ENCODE data around the gene LYSMD4.
A peak's percentile ranks its signal among the peaks of the same experiment; 100 is the strongest.
"Not testable (repeated sequence)": the region's sequence is repeated elsewhere in the genome, so short reads cannot be mapped to it uniquely, and the experiment has no call there.

LYSMD4 gene

DNA sequence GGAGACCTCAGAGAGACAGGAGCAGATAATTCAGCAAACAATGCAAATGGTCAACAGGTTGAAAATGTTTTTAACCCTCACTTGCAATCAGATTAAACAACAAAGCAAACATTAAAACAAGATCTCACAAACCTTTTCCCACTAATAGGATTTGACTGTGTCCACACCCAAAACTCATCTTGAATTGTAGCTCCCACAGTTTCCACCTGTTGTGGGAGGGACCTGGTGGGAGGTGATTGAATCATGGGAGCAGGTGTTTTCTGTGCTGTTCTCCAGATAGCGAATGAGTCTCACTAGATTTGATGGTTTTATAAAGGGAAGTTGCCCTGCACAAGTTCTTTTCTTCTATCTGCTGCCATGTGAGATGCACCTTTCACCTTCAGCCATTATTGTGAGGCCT is 1.3 kb upstream of the LYSMD4 start:
- Histone ChIP-seq H3K4me1 (ENCODE audit: insufficient read depth, low read length, severe bottlenecking) (peaks cover 12% of the 10 kb centered on the region), H2AFZ (ENCODE audit: low read length) (no peak overlapping the region)

GRCh38 chr15:99734040-99734291 is 729 bp upstream of the LYSMD4 start:
- peak overlapping the region; percentile 71 for H3K4me3 ChIP-seq (ENCODE audit: low read depth, low read length, poor library complexity, severe bottlenecking)
- not testable (repeated sequence) for H3K27ac ChIP-seq (ENCODE audit: low read depth, low read length, poor library complexity, severe bottlenecking); H3K9me2 ChIP-seq (ENCODE audit: low read depth, low read length); H4K20me1 ChIP-seq (ENCODE audit: insufficient read depth, low read length); H3K79me2 ChIP-seq (ENCODE audit: insufficient read depth, low read length); H3F3A ChIP-seq (ENCODE audit: insufficient read depth, low read length); H3K9me3 ChIP-seq (ENCODE audit: low read length); H3K36me3 ChIP-seq (ENCODE audit: insufficient read depth, low read length); H3K27me3 ChIP-seq (ENCODE audit: insufficient read depth, low read length)
- peak overlapping the region; percentile 71; the same call in 1 of the 2 replicates for H3K9ac ChIP-seq (ENCODE audit: low read length)
- H2AFZ ChIP-seq (ENCODE audit: low read length) = peak overlapping the region; percentile 98
- peaks cover 12% of the 10 kb centered on the region for H3K4me1 ChIP-seq (ENCODE audit: insufficient read depth, low read length, severe bottlenecking)
- peak overlapping the region; percentile 83 for H3K4me2 ChIP-seq (ENCODE audit: low read length)

More for the DNA sequence above, 1.3 kb upstream of the LYSMD4 start:
- no peaks in the 10 kb centered on the region; the same call in 1 of the 2 replicates for H3K36me3 ChIP-seq (ENCODE audit: insufficient read depth, low read length)
- H3K9ac ChIP-seq (ENCODE audit: low read length) = no peak overlapping the region
- no peaks in the 10 kb centered on the region for H3K9me3 ChIP-seq (ENCODE audit: low read length)
- no peaks in the 10 kb centered on the region; the same call in 1 of the 2 replicates for H4K20me1 ChIP-seq (ENCODE audit: insufficient read depth, low read length)
- H3K79me2 ChIP-seq (ENCODE audit: insufficient read depth, low read length) = no peaks in the 10 kb centered on the region
- no peak overlapping the region for H3K4me3 ChIP-seq (ENCODE audit: low read depth, low read length, poor library complexity, severe bottlenecking)
- H3K9me2 ChIP-seq (ENCODE audit: low read depth, low read length) = no peaks in the 10 kb centered on the region
- no peaks in the 10 kb centered on the region for H3K27me3 ChIP-seq (ENCODE audit: insufficient read depth, low read length)
- no peak overlapping the region for H3K27ac ChIP-seq (ENCODE audit: low read depth, low read length, poor library complexity, severe bottlenecking)
- no peak for TF ChIP-seq EZH2 (IDR thresholded peaks at IDR 0.05; ENCODE audit: borderline replicate concordance, low read length)
- TF ChIP-seq, protein P1, sequence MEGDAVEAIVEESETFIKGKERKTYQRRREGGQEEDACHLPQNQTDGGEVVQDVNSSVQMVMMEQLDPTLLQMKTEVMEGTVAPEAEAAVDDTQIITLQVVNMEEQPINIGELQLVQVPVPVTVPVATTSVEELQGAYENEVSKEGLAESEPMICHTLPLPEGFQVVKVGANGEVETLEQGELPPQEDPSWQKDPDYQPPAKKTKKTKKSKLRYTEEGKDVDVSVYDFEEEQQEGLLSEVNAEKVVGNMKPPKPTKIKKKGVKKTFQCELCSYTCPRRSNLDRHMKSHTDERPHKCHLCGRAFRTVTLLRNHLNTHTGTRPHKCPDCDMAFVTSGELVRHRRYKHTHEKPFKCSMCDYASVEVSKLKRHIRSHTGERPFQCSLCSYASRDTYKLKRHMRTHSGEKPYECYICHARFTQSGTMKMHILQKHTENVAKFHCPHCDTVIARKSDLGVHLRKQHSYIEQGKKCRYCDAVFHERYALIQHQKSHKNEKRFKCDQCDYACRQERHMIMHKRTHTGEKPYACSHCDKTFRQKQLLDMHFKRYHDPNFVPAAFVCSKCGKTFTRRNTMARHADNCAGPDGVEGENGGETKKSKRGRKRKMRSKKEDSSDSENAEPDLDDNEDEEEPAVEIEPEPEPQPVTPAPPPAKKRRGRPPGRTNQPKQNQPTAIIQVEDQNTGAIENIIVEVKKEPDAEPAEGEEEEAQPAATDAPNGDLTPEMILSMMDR (IDR thresholded peaks at IDR 0.05; ENCODE audit: low read length) = no peak
- H3K4me2 ChIP-seq (ENCODE audit: low read length) = no peak overlapping the region
- no peaks in the 10 kb centered on the region for H3F3A ChIP-seq (ENCODE audit: insufficient read depth, low read length)

DNA sequence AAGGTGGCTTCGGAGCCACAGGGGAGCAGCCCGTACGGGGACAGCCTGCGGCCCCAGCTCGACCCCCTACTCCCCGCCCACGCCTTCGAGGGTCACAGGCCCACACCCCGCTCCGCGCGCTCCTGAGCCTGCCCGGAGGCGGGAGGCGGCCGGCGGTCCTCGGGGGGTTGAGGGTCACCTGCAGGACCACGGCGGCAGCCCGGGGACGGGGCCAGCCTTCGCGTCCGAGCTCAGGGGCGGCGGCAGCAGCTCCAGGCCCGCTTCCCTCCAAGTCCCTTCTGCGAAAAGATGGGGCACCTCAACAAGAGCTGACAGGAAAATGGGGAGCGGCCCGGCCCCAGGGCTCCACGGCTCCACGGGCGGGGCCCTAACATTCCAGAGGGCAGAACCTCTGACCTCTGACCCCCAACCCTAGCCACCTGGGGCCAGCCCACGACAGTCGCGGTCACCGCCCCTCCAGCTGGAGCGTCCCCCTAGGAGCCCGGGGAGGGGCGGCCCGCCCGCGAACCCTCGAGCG is 428 bp downstream of the LYSMD4 start:
- Histone ChIP-seq H3K36me3 (ENCODE audit: insufficient read depth, low read length) (no peaks in the 10 kb centered on the region; the same call in 1 of the 2 replicates), H2AFZ (ENCODE audit: low read length) (peak overlapping the region; percentile 5; the same call in 1 of the 2 replicates), H3K27me3 (ENCODE audit: insufficient read depth, low read length) (no peaks in the 10 kb centered on the region), H3K27ac (ENCODE audit: low read depth, low read length, poor library complexity, severe bottlenecking) (no peak overlapping the region), H3K9ac (ENCODE audit: low read length) (peak overlapping the region; percentile 70), H3K79me2 (ENCODE audit: insufficient read depth, low read length) (no peaks in the 10 kb centered on the region), H3K4me3 (ENCODE audit: low read depth, low read length, poor library complexity, severe bottlenecking) (peak overlapping the region; percentile 71), H4K20me1 (ENCODE audit: insufficient read depth, low read length) (no peaks in the 10 kb centered on the region; the same call in 1 of the 2 replicates), H3K9me3 (ENCODE audit: low read length) (no peaks in the 10 kb centered on the region), H3K4me1 (ENCODE audit: insufficient read depth, low read length, severe bottlenecking) (peaks cover 12% of the 10 kb centered on the region), H3K9me2 (ENCODE audit: low read depth, low read length) (no peaks in the 10 kb centered on the region), H3K4me2 (ENCODE audit: low read length) (peak overlapping the region; percentile 86), H3F3A (ENCODE audit: insufficient read depth, low read length) (no peaks in the 10 kb centered on the region)
- TF ChIP-seq, protein P1 (IDR thresholded peaks at IDR 0.05; ENCODE audit: low read length) = no peak
- no peak for TF ChIP-seq EZH2 (IDR thresholded peaks at IDR 0.05; ENCODE audit: borderline replicate concordance, low read length)

GRCh38 chr15:99732124-99732750 is 1.0 kb downstream of the LYSMD4 start:
- peak overlapping the region; percentile 70 for H3K9ac ChIP-seq (ENCODE audit: low read length)
- no peaks in the 10 kb centered on the region for H3F3A ChIP-seq (ENCODE audit: insufficient read depth, low read length)
- H2AFZ ChIP-seq (ENCODE audit: low read length) = no peak overlapping the region
- H3K4me2 ChIP-seq (ENCODE audit: low read length) = peak overlapping the region; percentile 86
- H3K79me2 ChIP-seq (ENCODE audit: insufficient read depth, low read length) = no peaks in the 10 kb centered on the region
- H3K9me2 ChIP-seq (ENCODE audit: low read depth, low read length) = no peaks in the 10 kb centered on the region
- no peak overlapping the region for H3K27ac ChIP-seq (ENCODE audit: low read depth, low read length, poor library complexity, severe bottlenecking)
- peaks cover 12% of the 10 kb centered on the region for H3K4me1 ChIP-seq (ENCODE audit: insufficient read depth, low read length, severe bottlenecking)
- H3K4me3 ChIP-seq (ENCODE audit: low read depth, low read length, poor library complexity, severe bottlenecking) = peak overlapping the region; percentile 71
- H4K20me1 ChIP-seq (ENCODE audit: insufficient read depth, low read length) = no peaks in the 10 kb centered on the region; the same call in 1 of the 2 replicates
- H3K9me3 ChIP-seq (ENCODE audit: low read length) = no peaks in the 10 kb centered on the region
- no peak for TF ChIP-seq EZH2 (IDR thresholded peaks at IDR 0.05; ENCODE audit: borderline replicate concordance, low read length)
- TF ChIP-seq, protein P1 (IDR thresholded peaks at IDR 0.05; ENCODE audit: low read length) = no peak
- no peaks in the 10 kb centered on the region for H3K27me3 ChIP-seq (ENCODE audit: insufficient read depth, low read length)
- no peaks in the 10 kb centered on the region; the same call in 1 of the 2 replicates for H3K36me3 ChIP-seq (ENCODE audit: insufficient read depth, low read length)

All from OCI-LY1 (cell line).